NCI-H1417 (cell line): ENCODE measurements around the gene MYCN.

Experiments used
- DNase-seq, 3 experiments: peaks; one replicate each; lab custom pipeline; 2025; lab: John Stamatoyannopoulos, UW

Gene MYCN

GRCh38 chr2:15931319-15931890, 8.9 kb upstream of the MYCN start:
- no peak for DNase-seq

- no peak for DNase-seq
Measured at GRCh38 chr2:15931950-15932349, 8.4 kb upstream of the MYCN start.

DNA sequence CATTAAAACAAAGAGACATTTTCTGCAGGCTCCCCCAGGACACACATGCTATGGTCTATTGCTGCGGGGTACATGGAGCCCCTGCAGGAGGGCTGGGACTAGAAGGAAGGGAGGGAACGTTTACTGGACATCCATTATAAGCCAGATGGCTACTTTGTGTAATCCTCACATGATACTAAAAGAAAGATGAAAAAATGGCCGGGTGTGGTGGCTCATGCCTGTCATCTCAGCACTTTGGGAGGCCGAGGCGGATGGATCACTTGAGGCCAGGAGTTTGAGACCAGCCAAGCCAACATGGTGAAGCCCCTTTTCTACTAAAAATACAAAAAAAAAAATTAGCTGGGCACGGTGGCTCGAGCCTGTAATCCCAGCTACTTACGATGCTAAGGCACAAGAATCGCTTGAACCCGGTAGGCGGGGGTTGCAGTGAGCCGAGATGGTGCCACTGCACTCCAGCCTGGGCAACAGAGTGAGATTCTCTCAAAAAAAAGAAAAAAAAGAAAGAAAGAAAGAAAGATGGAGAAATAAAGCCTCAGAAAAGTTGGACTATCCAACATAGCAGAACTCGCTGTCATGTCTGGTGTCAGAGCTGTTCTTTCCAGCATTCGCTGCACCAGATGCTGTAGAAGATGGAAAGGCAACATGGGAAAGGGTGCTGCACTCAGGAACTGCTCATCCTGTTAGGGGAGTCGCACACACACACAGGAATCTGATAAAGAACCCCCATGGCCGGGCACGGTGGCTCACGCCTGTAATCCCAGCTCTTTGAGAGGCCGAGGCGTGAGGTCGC, 7.8 kb upstream of the MYCN start:
- DNase-seq: no peak

GRCh38 chr2:15933184-15933845, 7.0 kb upstream of the MYCN start:
- no peak for DNase-seq

DNA sequence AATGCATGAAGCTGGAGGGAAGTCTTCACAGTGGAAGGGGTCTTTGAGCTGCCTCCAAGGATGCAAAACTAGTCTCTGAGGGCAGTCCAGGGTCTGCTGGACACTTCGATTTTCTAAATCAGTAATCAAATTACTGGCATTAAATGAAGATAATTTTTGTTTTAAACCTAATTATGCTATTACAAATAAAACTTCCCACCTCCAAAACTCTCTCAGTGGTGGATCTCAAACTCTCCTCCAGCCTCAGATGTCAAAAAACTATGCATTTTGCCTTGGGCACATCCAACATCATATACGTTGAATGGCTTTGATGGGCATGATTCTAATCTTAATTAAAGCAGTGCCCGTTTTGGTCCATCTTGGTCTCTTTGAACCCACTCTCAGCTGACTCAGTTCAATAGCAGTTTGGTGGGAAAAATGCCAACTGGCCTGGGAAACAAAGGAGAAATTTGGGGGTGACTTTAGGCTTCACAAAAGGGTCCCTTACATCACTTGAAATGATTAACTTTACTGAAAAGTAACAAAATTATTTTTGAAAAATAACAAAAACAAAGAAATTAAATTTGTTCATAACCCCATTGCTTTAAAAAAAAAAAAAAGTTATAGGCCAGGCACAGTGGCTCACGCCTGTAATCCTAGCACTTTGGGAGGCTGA, 5.9 kb upstream of the MYCN start:
- no peak for DNase-seq

DNA sequence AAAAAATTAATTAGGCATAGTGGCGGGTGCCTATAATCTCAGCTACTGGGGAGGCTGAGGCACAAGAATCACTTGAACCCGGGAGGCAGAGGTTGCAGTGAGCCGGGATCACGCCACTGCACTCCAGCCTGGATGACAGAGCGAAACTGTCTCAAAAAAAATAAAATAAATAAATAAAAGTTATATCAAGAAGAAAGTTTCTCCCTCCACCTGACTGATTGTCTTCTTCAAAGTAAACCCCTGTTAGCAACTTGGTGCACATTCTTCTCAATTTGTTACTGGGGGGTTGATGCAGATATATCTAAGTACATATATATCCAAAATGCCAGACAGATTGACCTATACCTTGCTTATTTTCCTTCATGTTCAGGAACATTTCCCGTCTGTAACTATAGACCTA, 5.2 kb upstream of the MYCN start:
- DNase-seq: no peak

DNA sequence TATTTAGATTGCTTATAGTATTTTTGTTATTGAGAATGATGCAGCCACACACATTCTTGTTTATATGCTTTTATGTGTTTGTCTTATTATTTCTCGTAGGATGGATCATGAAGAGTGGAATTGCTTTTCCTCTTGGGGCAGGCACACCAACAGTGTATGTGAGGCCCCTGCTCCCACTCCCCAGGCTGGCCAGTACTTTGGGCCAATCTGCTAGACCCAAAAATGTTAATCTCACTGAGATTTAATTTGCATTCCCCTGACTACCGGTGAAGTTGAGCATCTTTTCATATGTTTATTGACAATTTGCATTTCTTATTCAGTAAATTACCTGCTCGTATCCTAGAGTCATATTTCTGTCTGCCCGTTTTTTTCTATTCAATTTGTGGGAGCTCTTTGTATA, 4.7 kb upstream of the MYCN start:
- no peak for DNase-seq

DNA sequence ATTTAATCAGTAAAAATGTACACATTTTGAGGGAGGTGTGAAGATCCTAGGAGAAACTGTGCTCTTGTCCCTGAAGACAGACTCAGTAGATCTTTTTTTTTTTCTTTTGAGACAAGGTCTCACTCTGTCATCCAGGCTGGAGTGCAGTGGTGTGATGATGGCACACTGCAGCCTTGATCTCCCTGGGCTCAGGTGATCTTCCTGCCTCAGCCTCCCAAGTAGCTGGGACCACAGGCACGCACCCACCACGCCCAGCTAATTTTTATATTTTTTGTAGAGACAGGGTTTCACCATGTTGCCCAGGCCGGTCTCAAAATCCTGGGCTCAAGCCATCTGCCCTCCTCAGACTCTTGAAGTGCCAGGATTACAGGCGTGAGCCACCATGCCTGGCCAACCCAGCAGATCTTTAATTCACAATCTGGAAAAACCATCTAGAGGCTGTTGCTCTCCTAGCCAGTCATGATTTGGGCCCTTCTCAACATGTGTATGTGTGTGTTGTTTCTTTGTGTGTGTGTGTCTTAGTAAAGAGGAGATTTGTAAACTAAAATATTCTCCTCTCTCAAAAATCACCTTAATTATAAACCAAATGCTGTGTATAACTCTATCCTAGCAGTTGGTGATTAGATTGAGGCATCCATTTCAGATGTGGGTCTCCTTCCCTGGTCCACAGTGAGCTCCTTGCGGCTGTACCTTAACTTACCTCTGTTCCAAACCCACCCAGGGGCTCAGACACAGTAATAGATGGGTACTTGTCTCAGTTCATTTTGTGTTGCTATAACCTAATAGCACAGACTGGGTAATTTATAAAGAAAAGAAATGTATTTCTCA, 3.9 kb upstream of the MYCN start:
- DNase-seq: no peak

- DNase-seq: no peak
Measured at GRCh38 chr2:15937105-15937881, 3.1 kb upstream of the MYCN start.

DNA sequence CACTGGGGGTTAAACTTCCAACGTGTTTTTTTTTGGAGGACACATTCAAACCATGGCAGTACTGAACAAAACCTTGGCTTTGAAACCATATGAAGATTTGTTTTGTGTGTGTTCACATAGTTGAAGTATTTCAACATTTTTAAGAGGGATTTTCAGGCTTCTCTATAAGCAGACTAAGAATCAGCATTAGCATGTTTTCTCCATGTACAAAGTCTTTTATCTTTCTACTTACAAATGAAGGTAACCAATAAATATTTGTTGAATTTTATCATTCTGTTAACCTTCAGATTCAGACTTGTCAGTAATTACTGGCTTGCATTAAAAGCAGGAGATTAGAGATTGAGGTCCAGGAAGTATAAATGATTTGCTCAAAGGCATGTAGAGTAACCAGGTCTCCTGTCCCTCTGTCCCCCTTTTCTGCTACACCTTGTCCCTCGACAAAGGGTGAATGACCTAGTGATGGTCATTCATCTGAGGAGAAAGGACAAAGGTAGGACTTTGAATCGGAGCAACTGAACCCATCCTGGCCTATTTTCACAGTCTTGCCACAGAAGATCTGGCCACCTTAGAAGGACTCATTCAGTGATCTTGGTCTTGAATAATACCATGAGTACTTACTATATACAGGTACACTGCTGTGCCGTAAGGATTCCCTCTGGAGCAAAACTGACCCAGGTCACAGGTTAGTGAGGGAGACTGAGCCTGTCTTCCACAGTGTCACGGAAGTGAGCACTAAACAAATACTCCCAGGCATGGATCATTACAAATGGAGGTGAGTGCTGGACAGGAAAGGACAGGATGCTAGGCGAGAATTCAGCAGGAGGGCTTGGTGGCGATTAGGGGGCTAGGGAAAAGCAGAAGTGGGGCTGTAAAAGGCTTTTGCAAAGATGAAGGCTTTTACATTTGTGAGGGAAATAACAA, 2.2 kb upstream of the MYCN start:
- no peak for DNase-seq

- no peak for DNase-seq
Measured at GRCh38 chr2:15938803-15939555, 1.4 kb upstream of the MYCN start.

GRCh38 chr2:15939556-15939853, 845 bp upstream of the MYCN start:
- no peak for DNase-seq

- peak in 1 of 3 experiments; percentile 63 for DNase-seq
Measured at GRCh38 chr2:15940661-15941480, 521 bp downstream of the MYCN start.

DNA sequence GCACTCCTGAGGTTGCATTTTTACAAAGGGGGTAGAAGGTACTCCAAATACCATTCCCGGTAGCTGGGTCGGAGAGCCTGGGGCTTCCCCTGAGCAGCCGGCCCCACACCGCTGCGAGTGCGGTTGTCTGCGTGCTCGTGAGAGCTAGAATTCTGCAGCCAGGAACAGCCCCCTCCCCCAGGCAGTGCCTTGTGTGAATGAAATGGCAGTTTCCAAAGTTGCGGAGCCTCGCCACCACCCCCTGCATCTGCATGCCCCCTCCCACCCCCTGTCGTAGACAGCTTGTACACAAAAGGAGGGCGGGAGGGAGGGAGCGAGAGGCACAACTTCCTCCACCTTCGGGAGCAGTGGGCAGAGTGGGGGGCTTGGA, 1.1 kb downstream of the MYCN start:
- DNase-seq: peak; percentile 32 to 88 (median 42)

DNA sequence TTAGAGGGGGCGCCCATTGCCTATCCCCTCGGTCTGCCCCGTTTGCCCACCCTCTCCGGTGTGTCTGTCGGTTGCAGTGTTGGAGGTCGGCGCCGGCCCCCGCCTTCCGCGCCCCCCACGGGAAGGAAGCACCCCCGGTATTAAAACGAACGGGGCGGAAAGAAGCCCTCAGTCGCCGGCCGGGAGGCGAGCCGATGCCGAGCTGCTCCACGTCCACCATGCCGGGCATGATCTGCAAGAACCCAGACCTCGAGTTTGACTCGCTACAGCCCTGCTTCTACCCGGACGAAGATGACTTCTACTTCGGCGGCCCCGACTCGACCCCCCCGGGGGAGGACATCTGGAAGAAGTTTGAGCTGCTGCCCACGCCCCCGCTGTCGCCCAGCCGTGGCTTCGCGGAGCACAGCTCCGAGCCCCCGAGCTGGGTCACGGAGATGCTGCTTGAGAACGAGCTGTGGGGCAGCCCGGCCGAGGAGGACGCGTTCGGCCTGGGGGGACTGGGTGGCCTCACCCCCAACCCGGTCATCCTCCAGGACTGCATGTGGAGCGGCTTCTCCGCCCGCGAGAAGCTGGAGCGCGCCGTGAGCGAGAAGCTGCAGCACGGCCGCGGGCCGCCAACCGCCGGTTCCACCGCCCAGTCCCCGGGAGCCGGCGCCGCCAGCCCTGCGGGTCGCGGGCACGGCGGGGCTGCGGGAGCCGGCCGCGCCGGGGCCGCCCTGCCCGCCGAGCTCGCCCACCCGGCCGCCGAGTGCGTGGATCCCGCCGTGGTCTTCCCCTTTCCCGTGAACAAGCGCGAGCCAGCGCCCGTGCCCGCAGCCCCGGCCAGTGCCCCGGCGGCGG, 1.7 kb downstream of the MYCN start:
- peak; percentile 32 to 63 (median 45) for DNase-seq

GRCh38 chr2:15942711-15943345, 2.5 kb downstream of the MYCN start:
- no peak for DNase-seq
